Stimulated activated CD4-positive, alpha-beta T cell treated with anti-CD3 and anti-CD28 coated beads, Interleukin-1b, Interleukin-23, amount 100 ng/mL, for 24 hours (primary cell): ENCODE data around the gene ZDHHC4.
"Not testable (repeated sequence)": the region's sequence is repeated elsewhere in the genome, so short reads cannot be mapped to it uniquely, and the experiment has no call there.

ENCODE experiments used
- DNase-seq, 4 experiments: peaks; one replicate each; pipeline ENCODE4 v3.0.0-alpha.2; 2020; ENCODE audit warnings: low read depth in 4 of 4, low spot score in 1 of 4

The ZDHHC4 gene

DNA sequence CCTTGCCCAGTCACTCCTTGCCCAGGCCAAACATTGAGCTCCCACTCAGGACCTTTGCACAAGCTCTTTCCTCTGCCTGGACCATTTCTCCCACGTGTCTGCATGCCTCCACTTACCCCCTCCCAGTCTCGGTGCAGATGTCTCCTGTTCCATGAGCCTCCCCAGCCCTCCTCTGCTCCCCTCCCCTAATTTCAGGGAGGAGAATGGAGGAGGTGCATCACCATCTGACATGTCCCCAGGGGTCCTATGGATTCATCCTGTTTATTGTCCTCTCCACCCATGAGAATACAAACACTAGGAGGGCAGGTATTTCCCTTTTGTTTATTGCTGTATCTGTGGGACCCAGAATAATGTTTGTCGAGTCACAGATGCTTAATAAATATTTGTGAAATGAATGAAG lies 17.4 kb upstream of the ZDHHC4 start:
- no peak for DNase-seq

GRCh38 chr7:6562106-6562505 lies 15.1 kb upstream of the ZDHHC4 start:
- DNase-seq, result no peak

- DNase-seq, result no peak
Measured at GRCh38 chr7:6563936-6564770, 13.1 kb upstream of the ZDHHC4 start.

- DNase-seq, result no peak
Measured at GRCh38 chr7:6565655-6566054, 11.6 kb upstream of the ZDHHC4 start.

DNA sequence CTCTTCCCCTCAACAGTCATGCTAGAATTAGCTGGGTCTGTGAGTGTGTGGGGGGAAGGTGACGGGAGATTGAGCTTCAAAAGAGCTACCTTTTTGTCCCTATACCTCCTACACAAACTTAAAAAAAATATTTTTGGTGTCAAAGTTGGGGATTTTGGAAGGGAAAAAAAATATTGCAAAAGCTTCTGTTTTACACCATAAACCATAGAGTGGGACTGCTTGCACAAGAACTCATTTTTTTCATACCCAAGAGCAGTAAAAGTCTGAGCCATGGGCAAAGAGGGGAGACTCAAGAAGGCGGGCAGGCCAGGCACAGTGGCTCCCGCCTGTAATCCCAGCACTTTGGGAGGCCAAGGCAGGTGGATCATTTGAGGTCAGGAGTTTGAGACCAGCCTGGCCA lies 9.4 kb upstream of the ZDHHC4 start:
- DNase-seq, result no peak

DNA sequence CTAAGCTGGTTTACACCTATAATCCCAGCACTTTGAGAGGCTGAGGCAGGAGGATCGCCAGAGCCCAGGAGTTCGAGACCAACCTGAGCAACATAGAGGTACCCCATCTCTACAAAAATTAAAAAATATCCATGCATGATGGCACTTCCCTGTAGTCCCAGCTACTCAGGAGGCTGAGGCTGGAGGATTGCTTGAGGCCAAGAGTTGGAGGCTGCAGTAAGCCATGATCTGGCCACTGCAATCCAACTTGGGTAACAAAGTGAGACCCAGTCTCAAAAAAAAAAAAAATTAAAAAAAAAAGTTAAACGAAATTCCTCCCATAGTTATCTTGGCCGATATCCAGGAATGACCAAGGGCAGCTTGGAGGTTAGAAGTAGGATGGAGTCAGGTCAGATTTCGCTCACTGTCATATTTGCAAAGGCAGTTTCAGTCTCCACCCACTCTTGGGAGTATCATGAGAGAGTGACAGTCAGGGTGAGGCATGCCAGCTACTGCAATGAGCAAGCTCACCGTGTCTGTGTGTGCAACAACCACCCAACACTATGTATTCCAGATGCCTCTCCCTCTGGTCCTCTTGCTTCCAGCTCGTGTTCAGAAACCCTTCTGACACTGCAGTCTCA lies 6.0 kb upstream of the ZDHHC4 start:
- DNase-seq, result no peak

DNA sequence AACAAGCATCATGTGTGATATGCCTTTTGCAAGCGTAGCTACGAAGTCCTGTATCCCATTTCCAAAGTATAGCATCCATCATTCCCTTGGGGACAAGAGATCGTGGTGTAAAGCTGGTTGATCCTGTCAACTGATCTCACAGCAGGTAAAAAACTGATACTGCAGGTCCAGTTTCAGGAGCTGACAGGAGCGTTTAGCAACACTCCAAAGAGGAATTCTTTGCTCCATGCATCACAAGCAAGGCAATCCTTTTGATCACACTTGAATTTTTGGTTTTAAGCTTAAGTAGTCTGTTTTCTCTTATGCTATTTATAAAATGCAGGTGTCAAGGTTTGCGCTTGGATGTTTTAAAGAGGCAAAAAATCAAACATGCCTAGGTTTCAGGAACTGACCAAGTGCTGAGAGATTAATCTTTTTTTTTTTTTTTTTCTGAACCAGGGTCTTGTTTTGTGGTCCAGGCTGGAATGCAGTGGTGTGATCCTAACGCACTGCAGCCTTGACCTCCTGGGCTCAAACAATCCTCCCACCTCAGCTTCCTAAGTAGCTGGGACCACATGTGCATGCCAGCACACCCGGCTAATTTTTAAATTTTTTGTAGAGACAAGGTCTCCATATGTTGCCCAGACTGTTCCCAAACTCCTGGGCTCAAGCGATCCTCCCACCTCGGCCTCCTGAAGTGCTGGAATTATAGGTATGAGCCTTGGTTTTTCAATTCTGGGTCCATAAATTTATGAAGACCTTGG lies 1.8 kb upstream of the ZDHHC4 start:
- no peak for DNase-seq

DNA sequence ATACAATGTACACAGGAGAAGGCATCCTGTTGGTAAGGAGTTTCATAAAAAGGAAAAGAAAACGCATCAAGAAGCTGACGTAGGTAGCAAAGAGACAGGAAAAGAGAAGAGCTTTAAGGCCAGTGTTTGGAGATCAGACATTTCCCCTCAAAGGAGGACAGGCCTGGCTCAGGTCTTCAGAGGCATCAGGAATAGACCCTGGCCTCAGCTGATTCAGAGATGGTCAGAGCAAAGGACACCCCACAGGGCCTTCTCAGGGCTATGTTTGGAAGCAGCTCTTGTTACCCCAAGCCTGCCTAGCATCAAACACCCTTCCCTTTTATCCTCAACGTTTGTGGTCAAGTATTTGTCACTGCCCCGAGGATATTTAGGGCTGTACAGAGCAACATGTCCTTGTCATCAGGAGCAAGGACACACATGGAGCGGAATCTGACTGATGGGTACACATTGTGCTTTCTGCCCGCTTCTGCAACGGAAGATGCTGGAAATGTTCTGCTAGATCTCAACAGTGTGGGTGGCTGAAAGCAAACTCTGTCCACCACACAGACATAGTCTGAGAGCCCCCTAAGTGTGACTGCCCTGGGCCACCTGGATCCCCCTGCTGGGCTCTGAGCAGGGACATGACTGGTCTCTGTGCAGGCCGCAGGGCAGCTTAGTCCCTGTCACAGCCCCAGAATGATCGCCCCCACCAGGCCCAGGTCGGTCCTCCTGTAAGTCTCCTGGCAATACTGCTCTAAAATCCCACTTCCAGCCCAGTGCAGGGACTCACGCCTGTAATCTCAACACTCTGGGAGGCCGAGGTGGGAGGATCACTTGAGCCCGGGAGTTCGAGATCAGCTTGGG lies 1.0 kb upstream of the ZDHHC4 start:
- no peak for DNase-seq

DNA sequence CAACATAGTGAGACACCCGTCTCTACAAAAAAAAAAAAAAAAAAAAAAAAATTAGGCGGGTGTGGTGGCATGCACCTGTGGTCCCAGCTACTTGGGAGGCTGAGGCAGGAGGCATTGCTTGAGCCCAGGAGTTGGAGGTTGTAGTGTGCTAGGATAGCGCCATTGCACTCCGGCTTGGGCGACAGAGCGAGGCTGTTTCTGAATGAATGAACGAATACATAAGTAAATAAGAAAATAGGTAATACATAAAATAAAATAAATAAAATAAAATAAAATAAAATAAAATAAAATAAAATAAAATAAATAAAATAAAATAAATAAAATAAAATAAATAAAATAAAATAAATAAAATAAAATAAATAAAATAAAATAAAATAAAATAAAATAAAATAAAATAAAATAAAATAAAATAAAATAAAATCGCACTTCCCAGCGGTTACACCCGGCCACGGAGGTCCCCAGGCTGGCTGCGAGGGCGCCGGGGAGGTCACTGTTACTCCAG lies 336 bp upstream of the ZDHHC4 start:
- not testable (repeated sequence) for DNase-seq

- DNase-seq, result no peak
Measured at GRCh38 chr7:6578114-6579084, 1.1 kb downstream of the ZDHHC4 start.

DNA sequence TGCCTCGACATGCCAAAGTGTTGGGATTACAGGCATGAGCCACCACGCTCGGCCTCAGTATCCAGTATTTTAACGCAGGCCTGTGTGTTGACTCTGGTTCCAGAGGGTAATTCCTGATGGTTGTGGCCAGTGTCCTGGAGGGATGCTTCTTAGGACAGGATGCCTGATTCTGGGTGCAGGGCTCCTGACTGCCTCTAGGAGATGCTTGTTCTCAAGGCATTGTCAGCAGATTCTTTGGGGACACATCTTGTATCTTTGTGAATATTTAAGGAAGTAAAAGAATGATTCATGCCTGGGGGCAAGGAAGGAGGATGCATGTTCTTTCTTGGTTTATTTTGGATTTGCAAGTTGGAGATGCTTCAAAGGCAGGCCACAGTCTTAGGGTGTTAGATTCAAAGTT lies 2.2 kb downstream of the ZDHHC4 start:
- no peak for DNase-seq

- DNase-seq, result not testable (repeated sequence)
Measured at GRCh38 chr7:6585746-6586432, 8.6 kb downstream of the ZDHHC4 start.

DNA sequence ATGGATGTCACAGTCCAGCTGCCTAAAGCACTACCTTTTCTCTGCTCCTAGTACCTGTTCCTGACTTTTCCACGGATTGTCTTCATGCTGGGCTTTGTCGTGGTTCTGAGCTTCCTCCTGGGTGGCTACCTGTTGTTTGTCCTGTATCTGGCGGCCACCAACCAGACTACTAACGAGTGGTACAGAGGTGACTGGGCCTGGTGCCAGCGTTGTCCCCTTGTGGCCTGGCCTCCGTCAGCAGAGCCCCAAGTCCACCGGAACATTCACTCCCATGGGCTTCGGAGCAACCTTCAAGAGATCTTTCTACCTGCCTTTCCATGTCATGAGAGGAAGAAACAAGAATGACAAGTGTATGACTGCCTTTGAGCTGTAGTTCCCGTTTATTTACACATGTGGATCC lies 11.3 kb downstream of the ZDHHC4 start:
- no peak for DNase-seq

DNA sequence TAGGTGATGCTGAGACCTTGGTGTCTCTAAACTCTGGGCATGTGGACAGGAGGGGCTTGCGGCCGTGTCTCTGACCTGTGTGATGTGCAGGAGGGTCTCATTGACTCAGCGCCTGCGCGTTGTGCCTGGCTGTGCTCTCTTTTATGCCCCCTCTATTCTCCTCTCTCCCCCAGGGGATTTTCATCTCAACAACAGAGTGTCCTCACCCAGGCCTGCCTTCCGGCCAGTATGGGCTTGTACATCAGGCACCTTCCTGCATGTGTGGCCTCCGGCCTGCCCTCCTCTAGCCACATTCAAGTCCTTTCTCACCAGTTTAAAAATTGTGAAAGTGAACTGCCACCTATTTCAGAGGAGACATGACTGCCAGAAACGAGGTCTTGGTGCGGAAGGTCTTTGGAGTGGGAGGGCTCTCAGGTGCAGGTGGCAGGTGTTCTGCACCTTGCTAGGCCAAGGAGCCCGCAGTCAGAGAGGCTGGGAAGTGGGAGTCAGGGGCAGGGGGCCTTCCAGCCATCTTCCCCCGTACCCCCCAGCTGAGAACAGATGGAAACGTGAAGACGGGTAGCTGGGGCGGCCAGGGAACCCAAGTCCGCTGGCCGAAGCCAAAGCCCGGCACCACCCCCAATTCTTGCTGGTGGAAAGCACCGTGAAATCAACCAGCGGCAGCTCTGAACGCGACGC lies 12.0 kb downstream of the ZDHHC4 start:
- no peak for DNase-seq

- DNase-seq, result peak; percentile 53 to 75 (median 73)
Measured at GRCh38 chr7:6589829-6590644, 12.8 kb downstream of the ZDHHC4 start, which contains the start of gene INTS15. TSS of gene INTS15 (plus strand) at chr7:6590021. CDS start at chr7:6590284, 263 bp downstream.

DNA sequence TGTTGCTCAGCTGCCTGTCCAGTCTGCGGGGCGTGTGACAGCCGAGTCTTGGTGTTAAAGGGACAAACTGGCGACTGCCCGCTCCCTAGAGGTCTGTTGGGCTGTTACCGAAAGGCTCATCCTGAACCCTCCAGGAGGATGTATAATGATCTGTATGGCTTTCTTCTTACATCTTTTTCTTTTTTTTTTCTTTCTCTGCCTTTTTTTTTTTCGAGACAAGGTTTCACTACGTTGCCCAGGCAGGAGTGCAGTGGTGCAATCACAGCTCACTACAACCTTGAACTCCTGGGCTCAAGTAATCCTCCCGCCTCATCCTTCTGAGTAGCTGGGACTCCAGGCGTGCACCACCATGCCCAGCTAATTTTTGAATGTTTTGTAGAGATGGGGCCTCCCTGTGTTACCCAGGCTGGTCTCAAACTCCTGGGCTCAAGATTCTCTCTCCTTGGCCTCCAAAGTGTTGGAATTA lies 13.4 kb downstream of the ZDHHC4 start:
- DNase-seq, result no peak

DNA sequence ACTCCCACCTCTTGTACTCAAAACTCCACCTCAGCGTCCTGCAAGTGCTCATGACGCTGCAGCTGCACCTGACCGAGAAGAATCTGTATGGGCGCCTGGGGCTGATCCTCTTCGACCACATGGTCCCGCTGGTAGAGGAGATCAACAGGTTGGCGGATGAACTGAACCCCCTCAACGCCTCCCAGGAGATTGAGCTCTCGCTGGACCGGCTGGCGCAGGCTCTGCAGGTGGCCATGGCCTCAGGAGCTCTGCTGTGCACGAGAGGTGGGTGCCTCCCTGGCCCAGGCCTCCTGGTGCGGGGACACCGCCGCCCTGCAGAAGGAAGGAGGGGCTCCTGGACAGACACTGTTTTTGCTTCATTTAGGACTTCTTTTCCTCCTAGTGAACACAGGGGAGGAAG lies 22.8 kb downstream of the ZDHHC4 start:
- no peak for DNase-seq

DNA sequence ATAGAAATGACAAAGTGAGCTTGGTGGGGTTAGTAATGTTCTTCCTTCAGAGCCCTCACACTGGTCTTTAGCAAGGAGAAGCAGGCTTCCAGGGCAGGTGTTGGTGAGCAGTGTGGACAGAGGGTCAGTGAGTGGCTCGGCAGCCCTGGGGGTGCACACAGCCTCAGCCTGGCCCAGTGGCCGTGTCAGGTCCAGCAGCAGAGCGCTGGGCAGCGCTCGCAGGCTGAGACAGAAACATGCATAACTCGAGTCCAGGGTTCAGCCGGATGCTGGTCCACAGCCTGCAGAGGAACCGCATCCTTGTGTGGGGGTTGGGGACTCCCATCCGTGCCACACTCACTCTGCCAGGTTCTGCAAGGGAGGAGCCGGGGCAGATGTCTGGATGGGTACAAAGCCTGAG lies 27.2 kb downstream of the ZDHHC4 start:
- DNase-seq, result no peak
